ENCODE data around the gene LHX3.

The LHX3 gene

DNA sequence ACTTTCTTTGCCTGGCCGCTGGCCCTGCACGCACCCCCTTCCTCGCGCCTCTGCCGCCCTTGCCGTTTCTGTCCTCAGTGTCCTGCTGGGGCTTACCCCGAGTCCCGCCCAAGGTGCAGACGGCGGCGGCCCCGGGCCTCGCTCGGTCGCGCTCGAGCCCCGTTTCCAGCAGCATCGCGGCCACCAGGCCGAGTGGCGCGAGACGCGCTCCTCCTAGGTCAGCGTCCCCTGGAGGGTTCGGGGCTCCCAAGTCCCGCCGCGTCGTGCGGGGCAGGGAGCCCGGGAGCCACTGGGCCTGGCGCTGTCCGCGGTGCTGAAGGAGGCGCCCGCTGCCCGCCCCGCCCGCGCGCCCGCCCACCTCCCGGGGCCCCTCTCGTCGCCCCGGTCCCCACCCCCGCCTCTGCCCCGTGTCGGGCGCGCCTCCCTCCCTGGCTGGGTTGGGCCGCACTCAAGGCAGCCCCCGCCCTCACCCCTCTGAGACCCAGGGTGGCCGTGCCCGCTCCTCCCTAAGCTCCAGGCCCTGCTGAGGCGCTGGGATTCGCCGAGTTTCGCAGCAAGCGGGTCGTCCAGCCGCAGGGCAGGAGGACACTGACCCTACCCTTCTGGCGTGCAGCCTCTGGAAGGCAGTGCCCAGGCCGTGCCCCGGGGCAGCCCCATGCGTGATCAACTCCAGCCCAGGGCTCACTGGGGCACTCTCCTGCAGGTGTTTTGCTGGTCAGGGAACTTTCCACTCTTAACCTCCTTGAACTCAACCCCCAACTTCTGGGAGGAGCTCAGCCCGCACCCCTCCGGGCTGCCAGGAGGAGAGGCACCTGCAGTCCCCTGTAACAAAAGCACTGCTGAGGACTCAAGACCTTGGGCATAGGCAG is at the start of gene LHX3:
Gene LHX3 (minus strand): TSS at position 291 of the 869 bp plus-strand sequence. CDS start 116 bp downstream, at position 175.
- DNase-seq (ENCODE audit: low spot score): no peak

DNA sequence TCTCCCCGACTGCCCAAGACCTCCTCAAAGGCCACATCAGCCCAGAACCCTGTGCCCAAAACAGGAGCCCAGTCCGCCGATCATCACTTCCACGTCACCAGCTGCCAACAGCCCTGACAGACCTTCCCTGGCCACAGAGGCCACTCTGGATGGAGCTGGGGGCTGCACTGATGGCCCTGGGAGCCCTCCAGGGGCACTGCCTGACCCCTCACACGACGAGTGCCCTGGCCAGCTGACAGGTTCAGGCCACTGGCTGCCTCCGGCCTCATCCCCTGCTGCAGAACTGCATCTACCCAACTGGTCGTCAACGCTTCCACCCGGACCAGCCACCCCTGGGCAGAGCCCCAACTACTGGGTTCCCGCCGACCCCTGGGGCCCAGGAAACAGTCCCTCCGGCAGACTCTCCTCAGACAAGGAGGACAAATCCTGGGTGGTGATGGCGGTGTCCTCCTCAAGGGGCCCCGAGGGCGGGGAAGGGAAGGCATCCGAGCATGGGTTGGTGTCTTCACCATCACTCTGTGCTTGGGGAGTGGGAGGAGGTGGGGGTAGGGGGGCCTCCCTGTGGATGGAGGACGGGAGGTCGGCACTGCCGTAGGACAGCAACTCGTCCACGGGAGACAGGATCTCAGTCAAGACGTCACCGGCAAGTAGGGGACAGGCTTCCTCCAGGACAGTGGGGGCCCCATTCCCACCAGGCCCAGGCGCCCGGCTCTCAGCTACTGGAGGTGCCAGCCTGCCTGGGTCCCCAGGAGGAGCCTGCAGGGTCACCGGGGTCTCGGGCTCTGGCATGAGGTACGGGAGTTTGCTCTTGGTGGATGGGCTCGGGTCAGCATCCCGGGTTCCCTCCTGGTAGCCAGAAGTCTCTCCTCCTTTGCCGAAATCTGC is 48.6 kb upstream of the LHX3 start:
- no peak for DNase-seq (ENCODE audit: low spot score)

DNA sequence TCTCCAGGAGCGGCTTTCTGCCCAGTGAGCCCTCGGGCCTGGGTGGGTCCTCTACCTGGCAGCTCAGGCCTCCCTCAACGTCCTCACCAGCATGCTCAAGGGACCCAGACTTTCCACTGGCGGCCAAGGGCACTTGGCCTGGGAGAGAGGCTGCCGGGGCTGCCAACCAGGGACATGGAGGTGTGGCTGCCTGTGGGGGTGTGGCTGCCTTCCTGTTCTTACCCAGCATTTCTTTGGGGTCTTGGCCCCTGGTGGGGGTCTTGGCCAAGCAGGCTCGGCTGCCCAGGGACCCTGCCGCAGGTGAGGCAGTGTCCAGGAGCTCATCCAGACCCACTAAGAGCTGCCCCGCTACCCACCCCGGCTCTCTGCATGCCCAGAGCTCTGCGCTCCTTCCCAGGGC is 47.9 kb upstream of the LHX3 start:
- DNase-seq (ENCODE audit: low spot score): no peak

DNA sequence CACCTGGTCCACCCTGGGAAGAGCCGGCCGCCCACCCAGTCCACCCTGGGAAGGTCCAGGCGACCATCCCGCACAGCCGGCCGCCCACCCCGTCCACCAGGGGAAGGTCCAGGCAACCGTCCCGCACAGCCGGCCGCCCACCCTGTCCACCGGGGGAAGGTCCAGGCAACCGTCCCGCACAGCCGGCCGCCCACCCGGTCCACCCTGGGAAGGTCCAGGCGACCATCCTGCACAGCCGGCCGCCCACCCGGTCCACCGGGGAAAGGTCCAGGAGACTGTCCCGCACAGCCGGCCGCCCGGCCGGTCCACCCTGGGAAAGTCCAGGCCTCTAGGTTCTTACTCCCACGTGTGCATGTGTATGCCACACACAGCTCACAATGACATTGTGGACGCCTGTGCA is 47.4 kb upstream of the LHX3 start:
- no peak for DNase-seq (ENCODE audit: low spot score)

DNA sequence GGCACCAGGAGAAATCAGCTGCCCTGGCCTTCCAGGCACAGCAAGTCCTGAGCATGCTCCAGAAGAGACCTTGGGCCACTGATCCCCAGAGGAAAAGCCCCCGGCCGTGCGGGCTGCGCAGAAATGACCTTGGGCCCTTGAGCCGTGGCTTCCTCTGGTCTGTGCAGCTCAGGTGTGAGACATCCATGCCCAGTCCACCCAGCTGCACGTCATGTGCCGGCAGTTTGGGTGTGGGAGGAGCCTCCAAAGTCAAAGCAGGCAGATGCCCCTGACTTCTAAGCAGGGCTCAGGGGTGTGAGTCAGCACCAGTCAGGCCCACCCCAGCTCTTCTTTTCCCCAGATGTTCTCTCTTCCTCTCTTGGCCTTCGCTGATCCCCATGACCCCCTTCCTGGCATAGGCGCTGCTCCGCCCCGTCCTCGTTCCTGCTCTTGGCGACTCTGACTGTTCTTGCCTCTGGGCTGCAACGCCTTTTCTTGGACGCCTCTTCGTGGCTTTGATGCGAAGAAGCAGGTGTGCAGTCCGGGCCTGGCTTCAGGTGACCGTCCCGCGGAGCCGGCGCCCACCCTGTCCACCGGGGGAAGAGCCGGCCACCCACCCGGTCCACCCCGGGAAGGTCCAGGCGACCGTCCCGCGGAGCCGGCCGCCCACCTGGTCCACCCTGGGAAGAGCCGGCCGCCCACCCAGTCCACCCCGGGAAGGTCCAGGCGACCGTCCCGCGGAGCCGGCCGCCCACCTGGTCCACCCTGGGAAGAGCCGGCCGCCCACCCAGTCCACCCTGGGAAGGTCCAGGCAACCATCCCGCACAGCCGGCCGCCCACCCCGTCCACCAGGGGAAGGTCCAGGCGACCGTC is 46.6 kb upstream of the LHX3 start:
- DNase-seq (ENCODE audit: low spot score): no peak

DNA sequence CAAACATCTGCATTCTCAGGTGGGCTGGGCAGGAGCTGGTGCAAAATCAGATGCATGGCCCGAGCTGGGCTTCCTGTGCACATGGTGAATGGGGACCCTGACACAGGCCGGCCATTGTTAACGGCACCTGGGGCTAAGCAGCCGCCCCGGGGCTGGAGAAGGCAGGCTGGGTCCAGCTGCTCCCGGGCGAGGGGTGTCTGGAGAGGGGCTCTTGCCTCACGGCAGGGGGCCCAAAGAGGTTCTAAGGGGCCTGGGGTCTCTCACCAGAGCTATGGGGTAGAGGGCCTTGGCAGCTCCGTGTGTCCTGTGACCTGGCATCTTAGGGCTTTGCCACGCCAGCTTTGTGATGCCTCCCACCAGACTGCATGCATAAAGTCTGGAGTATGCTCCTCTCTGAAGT is 45.7 kb upstream of the LHX3 start:
- DNase-seq (ENCODE audit: low spot score): no peak

DNA sequence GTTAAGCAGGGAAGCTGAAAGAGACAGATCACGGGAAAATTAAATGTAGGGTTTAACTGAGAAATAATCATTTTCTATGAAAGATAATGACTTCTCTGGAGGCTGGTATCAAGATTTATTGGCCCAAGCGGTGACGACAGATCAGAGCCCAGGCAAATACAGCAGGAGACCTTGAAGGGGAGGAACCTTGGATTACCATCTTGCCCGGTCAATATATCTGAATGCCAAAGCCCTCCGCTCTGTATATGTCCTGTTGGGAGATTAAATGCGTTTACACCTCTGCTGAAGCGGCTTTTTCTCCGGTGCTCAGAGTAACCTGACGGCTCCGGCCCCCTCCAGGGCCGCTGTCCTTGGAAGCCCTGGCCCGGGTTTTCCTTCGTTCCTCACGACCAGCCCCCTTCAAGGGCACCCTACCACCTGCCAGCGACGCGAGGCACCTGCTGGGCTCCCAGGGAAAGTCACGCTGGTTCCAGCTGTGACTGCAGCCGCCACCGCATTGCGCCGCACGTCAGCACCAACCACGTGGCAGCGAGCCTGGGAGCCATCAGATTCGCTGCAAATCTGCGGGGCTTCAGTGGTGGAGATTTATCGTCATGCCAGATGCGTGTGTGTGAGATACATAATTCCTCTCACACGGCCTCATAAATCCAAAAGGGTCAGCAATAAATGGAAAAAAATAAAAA is 45.1 kb upstream of the LHX3 start:
- no peak for DNase-seq (ENCODE audit: low spot score)

DNA sequence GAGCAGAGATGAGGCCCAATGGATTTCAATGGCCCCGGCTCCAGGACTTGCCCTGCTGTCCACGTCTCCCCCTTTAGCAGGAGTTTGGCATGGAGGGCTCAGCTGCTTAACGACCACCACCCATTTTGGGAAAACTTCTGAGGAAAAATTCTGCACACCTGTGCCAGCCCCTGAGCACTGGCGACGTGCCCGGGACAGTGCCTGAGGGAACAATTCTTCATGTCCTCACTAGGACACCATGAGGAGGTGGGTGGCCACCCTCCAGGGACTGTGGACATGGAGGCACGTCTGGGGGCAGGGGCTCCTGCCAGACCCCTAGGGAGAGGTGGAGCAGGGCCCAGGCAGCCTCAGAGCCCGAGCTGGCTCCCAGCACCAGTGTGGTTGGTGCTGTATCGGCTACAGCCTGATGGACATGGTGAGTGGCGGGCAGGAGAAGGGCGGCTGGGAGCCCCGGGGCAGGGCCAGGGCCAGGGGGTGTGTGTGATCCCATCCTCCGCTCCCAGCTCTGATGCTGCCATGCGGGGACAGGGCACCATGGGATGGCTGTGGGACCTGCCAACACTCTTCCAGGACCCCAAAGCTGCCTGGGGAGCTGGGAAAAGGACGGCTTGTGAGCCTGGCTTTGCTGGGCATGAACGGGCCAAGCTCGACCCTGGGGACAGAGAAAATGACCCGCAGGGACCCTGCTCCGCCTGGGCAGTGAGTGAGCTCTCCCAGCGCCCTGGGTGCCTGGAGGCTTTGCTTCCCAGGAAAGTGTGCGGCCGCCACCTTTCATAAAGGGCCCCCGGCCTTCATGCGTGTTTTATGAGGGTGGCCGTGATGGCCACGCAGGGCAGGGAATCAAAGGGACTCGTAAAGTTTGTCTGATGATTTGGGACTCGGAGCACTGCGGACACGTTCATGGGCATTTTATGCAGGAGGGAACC is 44.3 kb upstream of the LHX3 start:
- DNase-seq (ENCODE audit: low spot score): no peak

DNA sequence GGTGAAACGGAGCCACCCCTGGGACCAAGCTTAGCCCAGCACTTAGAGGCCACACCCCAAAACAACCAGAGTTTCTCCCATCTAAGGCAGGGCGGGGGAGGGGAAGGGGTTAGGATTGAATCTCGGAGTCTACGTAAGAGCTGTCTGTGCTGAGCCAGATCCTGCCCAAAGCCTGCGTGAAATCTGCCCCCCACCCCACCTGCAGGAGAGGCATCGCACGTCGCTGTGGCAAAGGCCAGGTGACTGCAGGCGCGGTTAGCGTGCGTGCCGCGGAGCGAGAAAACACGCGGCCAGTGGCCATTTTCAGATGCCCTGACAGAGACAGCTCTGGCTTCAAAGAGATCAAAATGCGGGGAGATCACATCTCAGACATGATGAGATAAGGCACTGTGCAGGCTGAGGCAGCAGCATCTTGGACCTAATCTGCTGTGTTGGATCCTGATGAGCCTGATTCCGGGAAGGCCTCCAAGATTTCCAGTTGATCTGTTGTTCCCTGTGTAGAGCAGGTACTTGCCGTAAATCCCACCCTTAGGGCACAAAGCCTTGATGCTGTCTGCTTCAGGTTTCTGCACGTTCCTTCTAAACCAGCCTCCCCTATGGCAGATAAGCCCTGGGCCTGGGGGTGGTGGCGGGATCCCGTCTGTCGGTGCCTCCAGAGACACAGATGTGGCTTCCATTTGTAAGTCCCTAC is 43.2 kb upstream of the LHX3 start:
- DNase-seq (ENCODE audit: low spot score): no peak

DNA sequence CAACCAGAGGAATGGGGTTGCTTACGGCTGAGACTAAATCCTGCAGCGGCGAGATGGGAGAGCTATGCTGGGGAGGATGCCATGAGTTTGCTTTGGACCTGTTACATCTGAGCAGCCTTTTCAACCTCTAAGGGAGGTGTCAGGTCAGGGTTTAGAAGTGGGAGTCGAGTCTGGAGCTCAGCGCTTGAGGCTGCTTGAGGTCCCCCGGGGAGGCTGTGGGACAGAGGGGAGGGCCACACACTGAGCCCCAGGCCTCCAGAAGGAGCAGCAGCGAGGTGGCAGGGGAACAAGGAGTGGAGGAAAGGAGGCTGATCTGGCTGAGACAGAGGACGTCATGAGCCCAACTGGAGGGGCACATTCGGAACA is 42.6 kb upstream of the LHX3 start:
- DNase-seq (ENCODE audit: low spot score): no peak

DNA sequence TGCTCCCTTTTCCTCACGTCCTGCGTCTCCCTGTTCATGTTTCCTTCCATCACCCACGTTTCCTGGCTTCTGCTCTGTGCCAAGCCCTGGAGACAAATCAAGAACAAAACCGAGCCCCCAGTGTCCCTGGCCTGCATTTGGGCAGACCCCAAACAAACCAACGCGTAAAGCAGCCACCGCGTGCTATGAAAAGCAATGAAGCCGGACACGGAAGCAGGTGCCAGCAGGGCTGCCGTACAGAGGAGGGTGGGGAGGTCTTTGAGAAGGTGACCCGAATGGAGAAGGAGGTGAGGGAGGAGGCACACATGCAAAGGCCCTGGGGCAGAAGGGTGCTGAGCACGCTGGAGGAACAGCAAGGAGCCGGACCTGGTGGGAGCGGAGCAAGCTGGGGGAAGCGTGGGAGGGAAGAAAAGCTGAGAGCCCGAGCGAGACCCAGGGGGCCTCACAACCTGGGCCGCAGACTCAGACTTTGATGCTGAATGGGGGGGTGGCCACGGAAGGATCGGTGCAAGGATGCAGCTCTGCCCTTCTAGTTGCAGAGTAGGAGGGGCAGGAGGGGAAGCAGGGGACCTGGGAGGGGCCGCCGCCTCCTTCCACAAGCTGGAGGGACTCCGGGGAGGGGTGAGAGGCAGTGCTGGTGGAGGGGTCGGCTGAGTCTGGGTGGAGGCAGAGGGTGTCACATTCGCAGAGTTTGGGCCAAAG is 42.1 kb upstream of the LHX3 start:
- no peak for DNase-seq (ENCODE audit: low spot score)

DNA sequence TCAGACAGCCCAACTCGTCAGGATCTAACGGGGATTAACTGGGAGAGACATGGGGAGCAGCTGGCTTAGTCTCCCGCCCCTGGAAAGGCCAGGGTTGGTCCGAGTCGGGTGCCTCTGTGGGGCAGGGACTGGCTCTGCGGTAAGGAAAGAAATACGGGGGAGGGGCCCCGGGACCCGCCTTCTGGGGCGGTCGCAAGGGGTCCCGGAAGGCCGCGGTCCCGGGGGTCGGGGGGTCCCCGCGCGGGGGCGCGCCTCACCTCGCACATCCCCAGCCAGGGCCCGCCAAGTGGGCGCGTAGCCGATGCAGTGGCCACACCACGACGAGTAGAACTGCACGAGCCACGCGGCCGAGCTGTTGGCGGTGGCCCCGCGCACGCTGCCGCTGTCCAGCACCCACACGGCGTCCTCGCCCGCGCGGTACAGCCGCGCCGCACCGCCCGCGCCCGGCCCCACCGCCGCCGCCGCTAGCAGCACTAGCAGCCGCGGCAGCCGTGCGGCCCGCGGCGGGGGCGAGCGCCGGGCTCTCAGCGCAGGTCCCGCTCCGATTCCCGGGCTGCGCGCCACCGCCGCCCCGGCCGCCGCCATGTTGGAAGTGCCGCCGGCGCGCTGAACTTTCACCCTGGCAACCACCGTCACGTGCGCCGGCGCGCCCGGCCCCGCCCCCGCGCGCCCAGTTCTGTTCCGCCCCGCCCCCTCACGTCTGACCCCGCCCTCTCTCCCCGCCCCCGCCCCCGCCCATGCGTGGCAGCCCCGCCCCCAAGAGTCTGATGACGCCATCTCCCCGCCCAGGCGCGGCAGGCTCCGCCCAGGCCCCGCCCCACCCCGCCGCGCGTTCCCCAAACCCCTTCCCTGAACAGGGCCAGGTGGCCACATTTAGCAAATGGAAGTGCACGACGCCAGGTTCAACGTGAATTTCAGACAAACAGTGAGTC is 40.6 kb upstream of the LHX3 start, which contains the start of gene QSOX2:
Gene QSOX2 (minus strand): TSS at position 594 of the 932 bp plus-strand sequence. CDS start 9 bp downstream, at position 585.
- DNase-seq (ENCODE audit: low spot score): peak; percentile 77

DNA sequence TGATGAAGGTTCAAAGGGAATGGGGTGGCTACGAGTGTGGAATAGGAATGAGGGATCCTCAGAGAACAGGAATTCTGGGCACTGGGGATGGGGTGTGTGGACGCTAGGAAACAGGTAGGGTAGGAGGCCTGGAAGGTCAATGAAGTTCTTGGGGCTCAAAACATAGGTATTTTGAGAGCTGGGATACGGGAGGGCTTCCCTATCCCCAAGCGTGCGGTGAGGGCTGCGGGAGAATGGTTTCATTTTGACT is 40.0 kb upstream of the LHX3 start:
- DNase-seq (ENCODE audit: low spot score): no peak

DNA sequence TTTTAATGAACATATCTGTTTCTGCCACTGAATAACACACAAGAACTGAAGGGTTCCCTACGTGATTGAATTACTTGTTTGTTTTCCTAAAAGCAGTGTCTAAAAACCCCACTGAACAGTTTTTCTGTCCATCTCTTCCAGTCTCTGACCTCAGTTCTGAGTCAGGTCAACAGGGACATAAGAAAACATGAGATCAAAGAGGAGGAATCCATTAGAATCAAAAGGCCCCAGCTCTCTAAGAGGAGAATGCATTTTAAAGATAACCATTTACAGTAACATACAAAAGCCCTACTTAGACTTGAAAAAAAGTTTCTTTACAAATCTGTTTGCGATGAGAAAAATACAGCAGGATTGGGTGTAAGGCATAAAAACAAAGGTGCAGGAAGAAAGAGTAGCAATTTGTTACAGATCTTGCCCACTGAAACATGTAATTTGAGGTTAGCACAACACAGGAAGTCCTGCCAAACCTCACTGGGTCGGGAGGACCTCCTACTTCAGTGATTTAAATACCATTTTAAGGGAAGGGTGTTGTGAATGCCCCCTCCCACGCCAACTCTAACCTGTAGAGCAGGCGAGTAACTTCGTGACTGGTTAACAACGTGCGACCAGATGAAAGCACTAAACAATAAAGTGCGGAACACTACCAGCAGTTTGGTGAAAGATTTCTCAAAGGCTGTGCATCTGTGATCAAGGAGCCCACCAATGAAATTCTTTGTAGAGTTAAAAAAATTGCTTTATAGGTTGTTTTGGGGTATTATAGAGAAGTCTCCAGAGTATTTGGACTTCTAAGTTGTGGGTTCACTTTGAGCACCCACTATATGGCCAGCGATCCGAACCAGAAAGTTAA is 39.4 kb upstream of the LHX3 start:
- no peak for DNase-seq (ENCODE audit: low spot score)

DNA sequence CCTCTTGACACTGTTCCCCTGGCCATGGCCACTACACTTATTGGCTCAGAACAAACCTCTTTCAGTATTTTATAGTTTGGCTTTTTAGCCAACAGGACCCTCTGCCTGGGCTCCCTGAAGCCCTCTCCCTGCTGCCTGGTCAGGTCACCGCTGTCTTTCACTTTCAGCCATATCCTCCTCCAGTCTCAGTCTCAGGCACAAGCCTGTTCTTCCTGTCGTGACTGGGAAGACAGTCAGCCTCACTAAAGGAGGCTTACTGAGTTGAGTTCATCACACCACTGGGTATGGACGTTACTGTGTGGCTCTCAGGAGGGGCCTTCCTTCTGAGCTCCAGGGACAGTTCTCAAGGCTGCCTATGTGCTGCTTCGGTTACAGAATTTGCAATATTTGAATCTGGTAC is 38.7 kb upstream of the LHX3 start:
- DNase-seq (ENCODE audit: low spot score): no peak

DNA sequence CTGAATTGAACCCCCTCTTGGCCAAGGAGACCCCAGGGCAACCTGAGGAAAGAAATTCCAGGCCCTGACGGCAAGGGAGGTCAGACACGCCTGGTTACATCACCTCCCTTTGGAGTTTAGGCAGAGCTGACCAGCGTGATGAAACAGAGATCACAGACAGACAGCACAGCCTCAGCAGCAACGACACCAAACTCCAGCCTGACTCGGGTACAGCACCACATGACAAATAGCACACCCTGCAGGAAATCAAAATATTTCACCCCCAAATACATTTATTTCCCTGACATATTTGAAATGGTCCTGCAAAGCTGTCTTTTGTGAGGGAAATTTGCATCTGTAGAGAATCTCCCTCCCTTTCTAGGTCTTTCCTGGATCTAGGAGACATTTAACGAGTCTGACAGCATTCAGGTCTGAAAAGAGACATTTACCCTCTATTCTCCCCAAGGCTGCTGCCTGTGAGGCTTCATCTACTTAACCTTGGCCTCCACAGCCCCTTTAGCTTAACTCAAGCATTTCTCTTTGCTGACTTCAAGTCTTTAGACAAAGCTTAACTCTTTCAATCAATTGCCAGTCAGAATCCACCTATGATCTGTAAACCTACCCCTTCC is 38.1 kb upstream of the LHX3 start:
- DNase-seq (ENCODE audit: low spot score): no peak

DNA sequence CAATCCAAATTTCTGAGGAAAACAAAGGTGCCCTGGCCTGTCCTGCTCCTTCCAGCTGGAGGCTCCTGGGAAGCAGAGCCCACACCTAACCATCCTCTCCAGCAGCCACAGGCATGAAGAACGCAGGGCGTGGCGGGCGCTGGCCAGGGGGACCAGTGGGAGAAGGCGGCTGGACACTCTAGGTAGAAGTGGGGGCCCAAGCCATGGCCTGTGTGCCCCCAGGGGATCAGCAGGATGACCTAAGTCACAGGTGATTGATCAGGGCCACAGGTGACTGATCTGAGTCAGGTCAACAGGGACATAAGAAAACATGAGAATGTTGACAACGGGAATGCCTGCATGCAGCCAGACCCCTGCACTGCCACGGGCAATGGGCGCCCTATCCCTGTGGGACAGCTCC is 37.3 kb upstream of the LHX3 start:
- no peak for DNase-seq (ENCODE audit: low spot score)
